PC-3 (cell line): ENCODE results near the gene NRG3.

Experiments
- CTCF ChIP-seq: fragments of 300-600 bp; sonication (generic); conservative IDR thresholded peaks from 2 replicates; pipeline ENCODE4 v1.5.1; 2017; ENCODE audit warnings: antibody characterized with exemption, low read depth, mild to moderate bottlenecking, low read length
- EZH2 ChIP-seq: fragments of 300-600 bp; sonication (generic); IDR thresholded peaks from one replicate; pipeline ENCODE4 v1.6.1; 2017; ENCODE audit warnings: antibody characterized with exemption, mild to moderate bottlenecking, low read length; ENCODE audit not compliant: unreplicated experiment
- EZH2phosphoT487 ChIP-seq: fragments of 300-600 bp; sonication (generic); IDR thresholded peaks from 2 replicates; pipeline ENCODE4 v1.6.1; 2018; ENCODE audit warnings: mild to moderate bottlenecking, antibody characterized with exemption, low read length, borderline replicate concordance

GRCh38 chr10:83007510-83007909 is 1132.5 kb downstream of the NRG3 start:
- TF ChIP-seq CTCF (no peak), EZH2 (no peak), EZH2phosphoT487 (no peak)
